Activated naive CD8-positive, alpha-beta T cell treated with anti-CD3 and anti-CD28 coated beads for 36 hours (primary cell): ENCODE data around the gene PTPRF. TPM values are rescaled to one million over a fixed set of nuclear protein-coding genes. Genes with fewer than 3 reads are reported as not detected.

Experiments used
- DNase-seq: peaks from one replicate; pipeline ENCODE4 v3.0.0; 2021
- H3K27ac Mint-ChIP-seq: one replicate; pipeline ENCODE4 v1.8.0; 2022; ENCODE audit warnings: mild to moderate bottlenecking, moderate library complexity, mixed read lengths
- H3K27me3 Mint-ChIP-seq: one replicate; pipeline ENCODE4 v1.8.0; 2022; ENCODE audit warnings: mild to moderate bottlenecking, mixed read lengths
- H3K36me3 Mint-ChIP-seq: one replicate; pipeline ENCODE4 v1.8.0; 2021; ENCODE audit warnings: mild to moderate bottlenecking, mixed read lengths
- H3K4me1 Mint-ChIP-seq: one replicate; pipeline ENCODE4 v1.8.0; 2021; ENCODE audit warnings: mixed read lengths
- H3K4me3 Mint-ChIP-seq: one replicate; pipeline ENCODE4 v1.8.0; 2022; ENCODE audit warnings: mild to moderate bottlenecking, moderate library complexity, mixed read lengths
- H3K9me3 Mint-ChIP-seq: one replicate; pipeline ENCODE4 v1.8.0; 2022; ENCODE audit warnings: mixed read lengths
- total RNA-seq, 2 experiments: library from RNA; stranded (reverse); gene quantifications; one replicate each; pipeline ENCODE4 v1.2.3, GENCODE V29; 2021

PTPRF gene
- total RNA-seq, 2 experiments from 2014 or later: 3.1 to 3.6 TPM

- H3K4me3 Mint-ChIP-seq: no peak overlapping the region
- peaks cover 2% of the 10 kb centered on the region for H3K4me1 Mint-ChIP-seq
Observed at GRCh38 chr1:43507296-43508295, 23.1 kb upstream of the PTPRF start.

GRCh38 chr1:43509007-43509739 lies 21.5 kb upstream of the PTPRF start:
- no peaks in the 10 kb centered on the region for H3K27me3 Mint-ChIP-seq

More at GRCh38 chr1:43507296-43508295, 23.1 kb upstream of the PTPRF start:
- H3K9me3 Mint-ChIP-seq: peaks cover 1% of the 10 kb centered on the region
- H3K27me3 Mint-ChIP-seq: no peaks in the 10 kb centered on the region
- no peaks in the 10 kb centered on the region for H3K36me3 Mint-ChIP-seq
- DNase-seq: no peak
- H3K27ac Mint-ChIP-seq: no peak overlapping the region

GRCh38 chr1:43509740-43510375 lies 20.8 kb upstream of the PTPRF start:
- H3K4me1 Mint-ChIP-seq: peaks cover 2% of the 10 kb centered on the region

More at GRCh38 chr1:43509007-43509739, 21.5 kb upstream of the PTPRF start:
- no peak for DNase-seq
- Mint-ChIP-seq H3K36me3 (no peaks in the 10 kb centered on the region), H3K4me3 (no peak overlapping the region), H3K9me3 (peaks cover 1% of the 10 kb centered on the region), H3K4me1 (peaks cover 2% of the 10 kb centered on the region), H3K27ac (no peak overlapping the region)

GRCh38 chr1:43510621-43511020 lies 20.1 kb upstream of the PTPRF start:
- H3K9me3 Mint-ChIP-seq: peaks cover 1% of the 10 kb centered on the region
- peaks cover under 1% of the 10 kb centered on the region for H3K27me3 Mint-ChIP-seq

More at GRCh38 chr1:43509740-43510375, 20.8 kb upstream of the PTPRF start:
- Mint-ChIP-seq H3K36me3 (no peaks in the 10 kb centered on the region), H3K27ac (no peak overlapping the region), H3K9me3 (peaks cover 1% of the 10 kb centered on the region), H3K27me3 (no peaks in the 10 kb centered on the region), H3K4me3 (no peak overlapping the region)
- no peak for DNase-seq

GRCh38 chr1:43511394-43511793 lies 19.3 kb upstream of the PTPRF start:
- Mint-ChIP-seq H3K36me3 (no peaks in the 10 kb centered on the region), H3K27me3 (peaks cover 3% of the 10 kb centered on the region), H3K4me1 (peaks cover 2% of the 10 kb centered on the region), H3K27ac (no peak overlapping the region), H3K9me3 (peaks cover 1% of the 10 kb centered on the region), H3K4me3 (no peak overlapping the region)
- no peak for DNase-seq

More at GRCh38 chr1:43510621-43511020, 20.1 kb upstream of the PTPRF start:
- Mint-ChIP-seq H3K36me3 (no peaks in the 10 kb centered on the region), H3K4me1 (peaks cover 2% of the 10 kb centered on the region), H3K4me3 (no peak overlapping the region), H3K27ac (no peak overlapping the region)
- DNase-seq: no peak

GRCh38 chr1:43512133-43512532 lies 18.6 kb upstream of the PTPRF start:
- no peak for DNase-seq
- Mint-ChIP-seq H3K4me1 (peaks cover 2% of the 10 kb centered on the region), H3K27ac (no peak overlapping the region), H3K9me3 (peaks cover 1% of the 10 kb centered on the region), H3K4me3 (no peak overlapping the region), H3K27me3 (peaks cover 3% of the 10 kb centered on the region), H3K36me3 (no peaks in the 10 kb centered on the region)

- H3K27ac Mint-ChIP-seq: no peak overlapping the region
- H3K27me3 Mint-ChIP-seq: peaks cover 3% of the 10 kb centered on the region
- DNase-seq: no peak
- peaks cover 1% of the 10 kb centered on the region for H3K9me3 Mint-ChIP-seq
- H3K4me1 Mint-ChIP-seq: peaks cover 2% of the 10 kb centered on the region
- no peaks in the 10 kb centered on the region for H3K36me3 Mint-ChIP-seq
- no peak overlapping the region for H3K4me3 Mint-ChIP-seq
Observed at GRCh38 chr1:43512681-43513080, 18.0 kb upstream of the PTPRF start.

- peaks cover 3% of the 10 kb centered on the region for H3K27me3 Mint-ChIP-seq
- no peaks in the 10 kb centered on the region for H3K36me3 Mint-ChIP-seq
- H3K9me3 Mint-ChIP-seq: peaks cover 1% of the 10 kb centered on the region
- DNase-seq: no peak
- no peak overlapping the region for H3K4me3 Mint-ChIP-seq
- H3K27ac Mint-ChIP-seq: no peak overlapping the region
- H3K4me1 Mint-ChIP-seq: peaks cover 2% of the 10 kb centered on the region
Observed at GRCh38 chr1:43513471-43514173, 17.1 kb upstream of the PTPRF start.

- Mint-ChIP-seq H3K9me3 (no peaks in the 10 kb centered on the region), H3K27ac (no peak overlapping the region), H3K27me3 (peaks cover 36% of the 10 kb centered on the region), H3K4me1 (no peaks in the 10 kb centered on the region), H3K4me3 (no peak overlapping the region), H3K36me3 (no peaks in the 10 kb centered on the region)
- DNase-seq: no peak
Observed at GRCh38 chr1:43518935-43519686, 11.6 kb upstream of the PTPRF start.

GRCh38 chr1:43520100-43520778 lies 10.4 kb upstream of the PTPRF start:
- no peaks in the 10 kb centered on the region for H3K36me3 Mint-ChIP-seq
- no peak overlapping the region for H3K4me3 Mint-ChIP-seq

GRCh38 chr1:43521078-43521477 lies 9.6 kb upstream of the PTPRF start:
- no peaks in the 10 kb centered on the region for H3K4me1 Mint-ChIP-seq
- no peak overlapping the region for H3K4me3 Mint-ChIP-seq
- H3K36me3 Mint-ChIP-seq: no peaks in the 10 kb centered on the region
- no peak overlapping the region for H3K27ac Mint-ChIP-seq
- no peaks in the 10 kb centered on the region for H3K9me3 Mint-ChIP-seq
- DNase-seq: no peak
- H3K27me3 Mint-ChIP-seq: peaks cover 34% of the 10 kb centered on the region

More at GRCh38 chr1:43520100-43520778, 10.4 kb upstream of the PTPRF start:
- DNase-seq: no peak
- Mint-ChIP-seq H3K27ac (no peak overlapping the region), H3K27me3 (peaks cover 36% of the 10 kb centered on the region), H3K4me1 (no peaks in the 10 kb centered on the region), H3K9me3 (no peaks in the 10 kb centered on the region)

GRCh38 chr1:43521756-43522155 lies 8.9 kb upstream of the PTPRF start:
- Mint-ChIP-seq H3K4me1 (no peaks in the 10 kb centered on the region), H3K4me3 (no peak overlapping the region), H3K36me3 (no peaks in the 10 kb centered on the region)

GRCh38 chr1:43522431-43522775 lies 8.3 kb upstream of the PTPRF start:
- no peak for DNase-seq
- no peaks in the 10 kb centered on the region for H3K36me3 Mint-ChIP-seq
- H3K27me3 Mint-ChIP-seq: peaks cover 34% of the 10 kb centered on the region
- H3K4me1 Mint-ChIP-seq: no peaks in the 10 kb centered on the region
- no peak overlapping the region for H3K4me3 Mint-ChIP-seq
- no peaks in the 10 kb centered on the region for H3K9me3 Mint-ChIP-seq
- H3K27ac Mint-ChIP-seq: no peak overlapping the region

More at GRCh38 chr1:43521756-43522155, 8.9 kb upstream of the PTPRF start:
- DNase-seq: no peak
- Mint-ChIP-seq H3K27ac (no peak overlapping the region), H3K9me3 (no peaks in the 10 kb centered on the region), H3K27me3 (peaks cover 34% of the 10 kb centered on the region)
